HG03025 (cell line): ENCODE data around the gene SPO11.

Experiments
- ATAC-seq: cut with Tn5 transposase; IDR thresholded peaks from one replicate; pipeline ENCODE4 v1.9.1; 2021; ENCODE audit warnings: mild to moderate bottlenecking, moderate library complexity; ENCODE audit not compliant: unreplicated experiment, low FRiP score

Gene SPO11

DNA sequence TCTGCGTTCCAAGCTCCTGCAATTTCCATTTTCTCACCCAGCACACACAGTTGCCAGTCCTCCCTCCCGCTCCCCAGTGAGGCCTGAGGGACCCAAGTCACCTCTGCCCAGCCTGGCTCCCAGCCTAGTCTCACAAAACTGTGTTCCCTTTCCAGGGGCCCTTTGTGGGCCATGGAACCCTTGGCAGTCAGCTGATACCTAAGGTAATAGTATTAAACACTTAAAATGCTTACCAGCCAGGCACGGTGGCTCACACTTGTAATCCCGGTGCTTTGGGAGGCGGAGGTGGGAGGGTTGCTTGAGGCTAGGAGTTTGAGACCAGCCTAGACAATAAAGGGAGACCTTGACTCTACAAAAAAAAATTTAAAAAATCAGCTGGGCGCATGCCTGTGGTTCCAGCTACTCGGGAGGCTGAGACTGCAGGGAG lies 58.4 kb downstream of the SPO11 start:
- ATAC-seq: no peak

DNA sequence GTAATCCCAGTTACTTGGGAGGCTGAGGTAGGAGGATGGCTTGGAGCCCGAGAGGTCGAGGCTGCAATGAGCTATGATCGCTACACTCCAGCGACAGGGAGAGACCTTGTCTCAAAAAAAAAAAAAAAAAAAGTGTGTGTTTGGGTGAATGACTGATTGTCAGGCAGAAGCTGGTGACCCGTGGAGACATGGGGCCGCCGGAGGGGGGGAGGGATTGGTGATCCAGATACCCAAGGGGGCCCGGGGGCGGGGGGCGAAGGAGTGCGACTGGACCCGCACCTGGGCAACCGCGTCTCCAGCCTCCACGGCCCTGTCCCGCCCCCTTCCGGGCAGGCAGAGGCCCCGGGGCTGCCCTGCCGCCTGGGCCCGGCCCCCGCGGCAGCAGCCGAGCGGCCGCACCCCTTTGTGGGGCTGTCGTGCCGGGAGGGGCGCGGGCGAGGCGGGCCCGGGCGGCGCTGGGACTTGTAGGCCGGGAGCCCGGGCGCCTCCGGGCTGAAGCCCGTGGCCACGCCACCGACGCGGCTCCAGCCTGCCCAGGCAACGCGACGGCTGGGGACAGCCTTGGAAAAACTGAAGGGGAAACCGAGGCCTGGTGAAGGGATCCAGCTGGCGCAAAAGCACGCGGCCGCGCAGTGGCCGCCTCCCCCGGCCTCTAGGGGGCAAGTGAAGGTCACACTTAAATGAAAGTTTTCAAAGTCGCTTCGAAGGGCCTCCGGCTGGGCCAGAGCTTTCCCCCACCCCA lies 59.5 kb downstream of the SPO11 start:
- no peak for ATAC-seq

DNA sequence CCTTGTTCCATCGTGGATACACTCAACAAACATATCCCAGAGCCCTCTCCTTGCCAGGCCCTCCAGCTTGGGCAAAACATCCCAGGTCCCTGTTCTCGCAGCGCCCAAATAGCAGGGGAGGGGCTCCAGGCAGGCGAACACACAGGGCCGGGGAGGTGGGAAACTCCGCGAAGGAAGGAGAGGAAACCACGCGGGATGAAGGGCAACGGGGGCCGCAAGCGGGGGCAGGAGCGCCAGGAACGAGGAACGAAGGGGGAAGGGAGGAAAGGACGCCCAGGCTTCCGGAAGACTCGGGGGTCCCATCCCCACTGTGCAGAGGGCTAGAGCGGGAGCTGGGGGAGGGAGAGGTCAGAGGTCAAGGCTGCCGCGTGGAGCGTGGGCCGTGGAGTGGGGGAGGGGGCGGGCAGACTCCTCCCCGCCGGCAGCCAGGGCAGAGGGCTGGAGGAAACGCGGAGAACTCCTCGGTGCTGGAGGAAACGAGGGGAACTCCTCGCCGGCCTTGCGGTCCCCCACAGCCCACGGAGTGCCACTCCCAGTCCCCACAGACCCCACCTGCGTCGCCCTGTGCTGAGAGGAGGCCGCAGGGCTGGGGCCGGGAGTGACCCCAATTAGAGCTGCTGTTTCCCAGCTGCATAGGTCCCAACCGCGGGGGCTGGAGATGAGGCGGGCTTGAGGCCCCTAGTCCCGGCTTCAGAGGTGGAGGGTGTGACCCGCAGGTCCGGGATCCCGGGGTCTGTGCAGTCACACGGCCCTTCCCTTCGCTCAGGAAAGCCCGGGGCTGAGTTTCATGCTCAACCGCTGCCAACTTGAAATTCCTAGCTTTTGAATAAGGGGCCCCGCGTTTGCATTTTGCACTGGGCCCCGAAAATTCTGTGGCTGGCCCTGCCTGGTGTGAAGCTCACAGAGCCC lies 60.3 kb downstream of the SPO11 start:
- no peak for ATAC-seq

DNA sequence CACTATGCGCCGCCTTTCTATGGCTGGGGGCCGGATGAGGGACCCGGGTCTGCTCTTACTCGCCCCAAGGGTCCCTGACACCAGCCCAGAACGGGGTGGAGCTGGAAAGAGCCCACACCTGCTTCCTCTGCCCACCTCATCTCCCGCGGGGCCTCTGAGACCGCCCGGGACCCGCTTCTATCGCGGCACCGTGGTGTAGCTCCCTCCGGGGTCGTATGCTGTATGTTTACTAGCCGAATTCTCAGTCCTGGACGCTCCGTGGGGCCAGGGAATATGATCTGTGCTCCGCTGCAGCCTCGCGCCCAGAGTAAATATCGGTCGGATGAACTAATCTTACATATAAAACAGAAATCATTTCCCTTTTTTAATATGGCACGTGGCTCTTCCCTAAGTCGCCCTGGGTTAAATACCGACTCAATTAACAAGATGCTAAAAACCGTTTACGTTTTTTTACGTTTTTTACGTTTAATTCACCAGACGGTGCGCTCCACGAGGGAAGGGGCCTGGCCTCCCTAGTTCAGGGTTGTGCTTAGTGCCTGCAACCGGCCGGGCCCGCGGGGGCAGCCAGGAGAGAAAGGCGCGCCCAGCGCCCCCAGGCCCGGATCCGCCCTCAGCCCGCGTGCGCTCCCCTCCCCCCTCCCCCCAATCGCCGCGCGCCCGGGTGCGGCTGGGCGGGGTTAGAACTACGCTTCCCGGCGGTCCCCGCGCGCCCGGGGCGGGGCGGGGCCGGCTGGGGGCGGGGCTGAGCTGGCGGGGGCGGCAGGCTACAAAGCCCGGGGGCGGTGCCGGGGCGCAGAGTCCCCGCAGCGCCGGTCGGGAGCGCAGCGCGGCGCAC lies 61.2 kb downstream of the SPO11 start, which contains the start of gene RBM38:
TSS of gene RBM38 (plus strand) at position 793 of the 835 bp plus-strand sequence. CDS start 186 bp downstream, outside the sequence.
- peak; percentile 51 for ATAC-seq

DNA sequence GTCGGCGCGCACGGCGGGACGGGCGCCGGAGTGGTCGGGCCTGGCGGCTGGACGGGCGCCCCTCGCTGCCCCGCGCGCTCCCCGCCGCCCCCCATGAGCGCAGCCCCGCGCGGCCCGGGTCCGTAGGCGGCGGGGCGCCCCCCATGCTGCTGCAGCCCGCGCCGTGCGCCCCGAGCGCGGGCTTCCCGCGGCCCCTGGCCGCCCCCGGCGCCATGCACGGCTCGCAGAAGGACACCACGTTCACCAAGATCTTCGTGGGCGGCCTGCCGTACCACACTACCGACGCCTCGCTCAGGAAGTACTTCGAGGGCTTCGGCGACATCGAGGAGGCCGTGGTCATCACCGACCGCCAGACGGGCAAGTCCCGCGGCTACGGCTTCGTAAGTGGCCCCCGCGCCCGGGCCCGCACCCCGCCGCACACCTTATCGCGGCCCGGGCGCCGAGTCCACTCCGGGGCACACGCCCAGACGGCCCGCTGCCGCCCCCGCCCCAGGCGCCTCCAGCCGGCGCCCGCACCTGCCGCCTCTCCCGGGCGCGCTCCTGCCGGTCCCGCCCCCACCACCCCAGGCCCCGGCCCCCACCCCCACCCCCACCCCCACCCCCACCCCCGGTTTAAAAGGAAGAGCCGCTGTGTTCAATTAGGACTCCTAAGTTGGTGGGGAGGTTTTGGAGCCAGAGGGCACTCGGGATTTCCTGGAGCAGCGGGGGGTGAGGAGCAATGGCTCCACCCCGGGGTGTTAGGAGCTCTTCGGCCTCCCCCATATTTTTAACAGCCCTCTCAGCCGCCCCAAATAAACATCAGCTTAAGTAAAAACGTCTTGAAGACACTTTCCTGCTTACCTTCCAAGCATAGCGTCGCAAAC lies 62.1 kb downstream of the SPO11 start:
- no peak for ATAC-seq

DNA sequence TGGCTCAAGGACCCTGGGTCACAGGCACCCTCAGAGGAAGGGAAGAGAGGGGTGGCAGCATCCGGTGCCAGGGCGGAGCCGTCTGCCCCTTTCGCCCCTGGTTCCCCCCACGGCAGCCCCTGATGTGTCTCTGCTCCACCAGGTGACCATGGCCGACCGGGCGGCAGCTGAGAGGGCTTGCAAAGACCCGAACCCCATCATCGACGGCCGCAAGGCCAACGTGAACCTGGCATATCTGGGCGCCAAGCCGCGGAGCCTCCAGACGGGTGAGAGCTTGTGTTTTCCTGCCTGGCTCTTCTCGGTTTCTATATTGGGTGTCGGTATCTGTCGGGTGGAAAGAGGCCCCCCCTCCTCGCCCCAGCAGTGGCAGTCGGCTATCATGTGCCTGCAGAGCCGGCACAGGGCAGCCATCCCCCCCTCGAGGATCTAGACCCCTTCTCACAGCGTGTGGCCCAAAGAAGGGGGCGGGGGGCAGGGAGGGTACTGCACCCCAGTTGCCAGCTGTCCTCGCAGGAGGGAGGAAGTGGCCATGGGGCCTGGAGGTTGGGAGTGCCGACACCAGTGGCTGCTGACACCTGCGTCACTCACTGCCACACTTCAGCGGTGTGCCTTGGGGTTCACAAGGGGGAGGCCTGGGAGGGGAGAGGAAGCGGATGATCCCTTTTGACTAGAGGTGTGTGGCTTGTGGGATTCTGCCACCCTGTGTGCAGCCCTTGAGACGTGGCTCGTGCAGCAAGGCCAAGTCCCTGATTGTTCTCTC lies 63.1 kb downstream of the SPO11 start:
- ATAC-seq: no peak
